Daoy (cell line): ENCODE measurements around the gene ANKMY2. TPM values are rescaled to one million over a fixed set of nuclear protein-coding genes. Genes with fewer than 3 reads are reported as not detected.

Experiments
- DNase-seq: peaks from one replicate; pipeline ENCODE4 v3.0.0-alpha.2; 2015; ENCODE audit warnings: low read depth
- total RNA-seq: library from RNA; depleted of rRNA; stranded (reverse); fragments of >200 nt; shearing (Covaris generic); gene quantifications from 2 replicates; pipeline ENCODE4 v1.2.3, GENCODE V29; 2014; rRNA removed

ANKMY2 gene
- total RNA-seq, 1 experiment from 2014 or later, result 21.9 TPM

DNA sequence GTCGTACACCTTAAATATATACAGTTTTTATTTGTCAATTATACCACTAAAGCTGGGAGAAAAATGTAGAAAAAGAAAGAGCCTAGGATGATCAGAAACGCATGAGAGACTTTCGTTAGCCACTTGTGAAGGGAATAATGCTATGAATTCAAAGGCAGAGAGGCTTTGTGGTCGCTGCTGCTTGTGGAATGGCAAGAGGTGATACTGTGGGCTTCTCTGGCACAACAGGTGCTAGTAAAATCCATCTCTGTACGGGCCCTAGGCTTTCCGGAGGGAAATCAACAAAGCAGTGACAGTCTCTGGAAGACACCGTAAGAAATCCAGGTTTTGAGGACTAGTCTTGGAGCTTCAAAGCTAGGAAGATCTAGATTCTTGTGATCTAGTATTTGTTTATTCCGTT lies 66.3 kb downstream of the ANKMY2 start:
- no peak for DNase-seq

DNA sequence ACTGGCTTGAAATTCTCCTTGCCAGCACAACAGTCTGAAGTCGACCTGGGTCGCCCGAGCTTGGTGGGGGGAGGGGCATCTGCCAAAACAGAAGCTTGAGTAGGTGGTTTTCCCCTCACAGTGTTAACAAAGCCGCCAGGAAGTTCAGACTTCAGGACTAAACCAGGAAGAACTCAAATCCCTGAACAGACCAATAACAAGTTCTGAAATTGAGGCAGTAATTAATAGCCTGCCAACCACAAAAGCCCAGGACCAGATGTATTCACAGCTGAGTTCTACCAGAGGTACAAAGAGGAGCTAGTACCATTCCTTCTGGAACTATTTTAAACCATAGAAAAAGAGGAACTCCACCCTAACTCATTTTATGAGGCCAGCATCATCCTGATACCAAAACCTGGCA lies 73.6 kb downstream of the ANKMY2 start:
- DNase-seq, result no peak

GRCh38 chr7:16564909-16565426 lies 80.6 kb downstream of the ANKMY2 start:
- DNase-seq, result peak; percentile 18

DNA sequence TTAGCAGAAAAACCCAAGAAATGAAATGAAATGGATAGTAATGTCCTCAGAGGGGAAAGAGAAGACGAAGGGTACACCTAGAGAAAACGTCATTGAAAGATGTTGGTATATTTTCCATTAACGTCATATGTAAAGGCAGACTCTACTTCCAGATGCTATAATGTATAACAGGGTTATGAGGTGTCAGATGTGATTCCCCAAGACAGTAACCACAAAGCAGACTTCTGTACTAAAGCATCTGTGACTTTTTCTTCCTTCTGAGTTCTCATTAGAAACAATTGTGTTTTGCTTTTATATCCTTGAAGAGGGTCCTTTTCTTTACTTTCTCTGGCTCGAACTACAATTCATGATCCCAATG lies 81.6 kb downstream of the ANKMY2 start:
- no peak for DNase-seq

GRCh38 chr7:16563281-16564022 lies 82.1 kb downstream of the ANKMY2 start:
- no peak for DNase-seq

GRCh38 chr7:16562456-16563220 lies 82.9 kb downstream of the ANKMY2 start:
- DNase-seq, result no peak

- no peak for DNase-seq
Measured at GRCh38 chr7:16561943-16562342, 83.6 kb downstream of the ANKMY2 start.

DNA sequence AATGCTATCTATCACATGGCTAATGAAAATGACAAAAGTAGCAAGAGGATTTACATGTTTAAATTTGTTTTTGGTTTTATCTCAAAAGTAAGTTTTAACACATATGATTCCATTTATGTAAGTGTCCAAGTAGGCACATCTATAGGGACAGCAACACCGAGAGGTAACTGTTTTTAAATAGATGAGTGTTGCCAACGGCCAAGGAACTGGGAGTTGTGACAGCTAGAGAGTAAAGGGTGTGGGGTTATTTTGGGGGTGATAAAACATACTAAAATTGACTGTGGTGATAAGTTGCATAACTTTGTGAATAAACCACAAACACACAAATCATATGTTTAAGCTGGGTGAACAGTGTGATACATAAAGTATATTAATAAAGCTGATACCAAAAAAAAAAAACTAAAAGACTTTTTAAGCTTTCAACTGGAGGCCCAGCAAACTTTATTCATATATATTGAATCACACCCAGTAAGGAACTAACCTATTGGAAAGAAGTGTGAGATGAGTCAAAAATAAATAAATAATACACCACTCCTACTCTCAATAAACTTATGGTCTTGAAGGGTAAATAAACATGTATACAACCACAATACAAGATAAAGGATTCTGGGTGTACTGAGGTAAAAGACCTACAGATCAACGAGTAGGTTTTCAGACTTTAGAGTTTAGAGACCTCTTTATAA lies 85.9 kb downstream of the ANKMY2 start:
- no peak for DNase-seq

GRCh38 chr7:16558761-16559302 lies 86.7 kb downstream of the ANKMY2 start:
- no peak for DNase-seq

DNA sequence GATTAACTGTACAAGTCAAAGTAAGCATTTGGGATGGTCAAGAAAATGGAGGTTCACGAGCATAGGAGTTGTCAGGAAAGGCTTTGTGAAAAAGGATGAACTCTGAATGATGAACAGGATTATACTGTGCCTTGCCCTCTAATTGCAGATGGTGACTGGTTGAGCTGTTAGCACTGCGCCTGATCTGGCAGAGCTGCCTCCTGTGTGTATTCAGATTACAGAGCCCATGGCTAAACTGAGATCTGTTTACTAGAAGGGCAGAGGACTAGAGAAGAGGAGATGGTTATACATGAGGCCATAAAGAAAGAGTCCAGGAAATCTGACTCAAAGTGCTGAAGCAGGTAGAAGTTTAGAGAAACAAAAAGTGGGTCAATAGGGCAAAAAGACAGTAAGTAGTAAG lies 89.2 kb downstream of the ANKMY2 start:
- no peak for DNase-seq

DNA sequence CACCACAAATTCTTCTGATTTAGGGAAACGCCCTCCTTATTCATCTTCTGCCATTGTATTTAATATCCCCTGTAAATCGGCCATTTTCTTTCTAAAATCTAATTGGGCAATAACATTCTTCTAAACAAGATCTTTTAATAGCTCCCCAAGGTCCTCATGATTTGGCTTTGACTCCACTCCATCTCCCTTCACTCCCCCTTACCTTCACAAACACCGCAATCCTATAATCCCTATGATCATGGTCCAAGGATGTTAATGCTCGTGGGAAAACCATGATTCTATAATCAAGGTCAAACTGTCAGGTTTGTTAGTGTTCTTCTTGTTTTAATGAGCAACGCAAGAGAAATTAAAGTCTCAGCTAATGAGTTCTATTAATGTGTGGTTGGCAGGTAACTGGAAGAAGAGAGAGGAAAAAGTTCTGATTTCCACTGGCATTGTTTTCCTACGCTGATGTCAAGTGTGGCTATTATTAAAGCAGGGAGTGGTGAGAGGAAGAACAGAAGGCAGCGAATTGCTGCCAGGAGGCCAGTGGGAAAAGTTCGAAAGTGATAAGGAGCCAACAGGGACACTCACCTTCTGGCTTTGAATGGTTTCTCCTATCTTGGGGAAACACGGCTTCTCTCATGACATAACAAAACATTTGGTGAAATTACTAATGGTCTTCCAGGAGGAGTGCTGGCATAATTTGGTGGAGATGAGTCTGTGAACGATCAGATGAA lies 90.9 kb downstream of the ANKMY2 start:
- DNase-seq, result no peak

- DNase-seq, result no peak
Measured at GRCh38 chr7:16550671-16551070, 94.9 kb downstream of the ANKMY2 start.

Other genes starting within 250 kb of the ANKMY2 start
- gene CRPPA, start 224.2 kb downstream of the ANKMY2 start, total RNA-seq, result 0.11 and 0.65 TPM in 2 replicates
- gene SOSTDC1, start 180.0 kb downstream of the ANKMY2 start, total RNA-seq, result not detected in 2 replicates
- gene LRRC72, start 118.9 kb downstream of the ANKMY2 start, total RNA-seq, result not detected in 2 replicates
- 123 and 139 TPM in 2 replicates for gene BZW2, start 427 bp upstream of the ANKMY2 start, total RNA-seq
- 33.7 and 35.5 TPM in 2 replicates for gene TSPAN13, start 108.0 kb upstream of the ANKMY2 start, total RNA-seq
- not detected in 2 replicates for gene AGR2, start 159.2 kb upstream of the ANKMY2 start, total RNA-seq
- not detected in 2 replicates for gene AGR3, start 236.2 kb upstream of the ANKMY2 start, total RNA-seq